Endodermal cell (in vitro differentiated cells): ENCODE measurements around the gene IFNE. TPM values are rescaled to one million over a fixed set of nuclear protein-coding genes. Genes with fewer than 3 reads are reported as not detected.

Source experiments
- DNase-seq: peaks from one replicate; pipeline ENCODE4 v3.0.0-alpha.2; 2017
- H3K27ac ChIP-seq: 2 replicates; pipeline ENCODE4 v1.5.1; 2013; ENCODE audit warnings: mild to moderate bottlenecking, low read depth, low read length, moderate library complexity
- H3K27me3 ChIP-seq: 2 replicates; pipeline ENCODE4 v1.6.1; 2013; ENCODE audit warnings: mild to moderate bottlenecking, low read length, moderate library complexity; ENCODE audit not compliant: insufficient read depth, control insufficient read depth, poor library complexity, severe bottlenecking
- H3K36me3 ChIP-seq: 2 replicates; pipeline ENCODE4 v1.7.0; 2013; ENCODE audit warnings: mild to moderate bottlenecking, low read length, moderate library complexity; ENCODE audit not compliant: control insufficient read depth, insufficient read depth
- H3K4me1 ChIP-seq: one replicate; pipeline ENCODE4 v1.7.0; 2013; ENCODE audit warnings: low read length; ENCODE audit not compliant: control insufficient read depth, insufficient read depth
- H3K4me3 ChIP-seq: 2 replicates; pipeline ENCODE4 v1.5.1; 2013; ENCODE audit warnings: mild to moderate bottlenecking, low read length, moderate library complexity
- H3K9ac ChIP-seq: 2 replicates; pipeline ENCODE4 v1.6.1; 2013; ENCODE audit warnings: mild to moderate bottlenecking, low read length, moderate library complexity; ENCODE audit not compliant: poor library complexity, severe bottlenecking; ENCODE audit errors: extremely low read depth
- H3K9me3 ChIP-seq: 2 replicates; pipeline ENCODE4 v1.6.1; 2013; ENCODE audit warnings: mild to moderate bottlenecking, low read length, moderate library complexity; ENCODE audit not compliant: control insufficient read depth
- H3K27ac Mint-ChIP-seq: 2 replicates; pipeline ENCODE4 v1.8.0; 2020; ENCODE audit warnings: mixed read lengths
- H3K27me3 Mint-ChIP-seq: 2 replicates; pipeline ENCODE4 v1.8.0; 2021; ENCODE audit warnings: mild to moderate bottlenecking, mixed read lengths; ENCODE audit not compliant: insufficient read depth
- H3K36me3 Mint-ChIP-seq: 2 replicates; pipeline ENCODE4 v1.8.0; 2020; ENCODE audit warnings: low read depth, mixed read lengths
- H3K4me1 Mint-ChIP-seq: 2 replicates; pipeline ENCODE4 v1.8.0; 2020; ENCODE audit warnings: mixed read lengths
- H3K4me3 Mint-ChIP-seq: 2 replicates; pipeline ENCODE4 v1.8.0; 2020; ENCODE audit warnings: mild to moderate bottlenecking, moderate library complexity, mixed read lengths
- H3K9me3 Mint-ChIP-seq: 2 replicates; pipeline ENCODE4 v1.8.0; 2020; ENCODE audit warnings: mild to moderate bottlenecking, mixed read lengths
- CTCF ChIP-seq: fragments of 200-600 bp; sonication (generic); conservative IDR thresholded peaks from 2 replicates; pipeline ENCODE4 v1.5.0; 2021; ENCODE audit warnings: antibody characterized with exemption, mild to moderate bottlenecking
- WGBS, 2 experiments: methylation state at CpG; one replicate each; pipeline versions ENCODE4 v1.1.5 to v1.1.7; 2013; ENCODE audit warnings: missing lambda C conversion rate in 2 of 2, mixed read lengths in 1 of 2; ENCODE audit not compliant: insufficient coverage in 1 of 2, insufficient read length in 1 of 2; 5-methylcytosine and 5-hydroxymethylcytosine counted together
- total RNA-seq, 2 donors: library from RNA; stranded (reverse); fragmentation: NEBNext Ultra II Directional in 1 of 2; extraction: Animal tissue kit (Norgen Biotek cat#: 25700) in 1 of 2; gene quantifications; 2 replicates in 1 of 2; 3 replicates in 1 of 2; pipeline ENCODE4 v1.2.1, GENCODE V29; 2021

IFNE gene
- total RNA-seq, 2 donors from 2014 or later, result 1.5 to 2.0 TPM

GRCh38 chr9:21505425-21506179 is 23.5 kb upstream of the IFNE start:
- 92 to 95% methylated on average over 8 to 10 of the region's 10 CpGs for WGBS, 2 experiments
- H3K4me1 Mint-ChIP-seq, result peaks cover 33% of the 10 kb centered on the region
- no peak for DNase-seq
- no peaks in the 10 kb centered on the region for H3K9me3 Mint-ChIP-seq
- Histone ChIP-seq H3K27me3 (no peaks in the 10 kb centered on the region), H3K4me3 (peak overlapping the region; percentile 1), H3K27ac (no peak overlapping the region), H3K4me1 (peaks cover 20% of the 10 kb centered on the region), H3K9ac (no peak overlapping the region), H3K9me3 (no peaks in the 10 kb centered on the region), H3K36me3 (no peaks in the 10 kb centered on the region)
- no peak overlapping the region for H3K27ac Mint-ChIP-seq
- H3K27me3 Mint-ChIP-seq, result no peaks in the 10 kb centered on the region
- TF ChIP-seq CTCF, result no peak
- H3K4me3 Mint-ChIP-seq, result no peak overlapping the region
- peaks cover 5% of the 10 kb centered on the region for H3K36me3 Mint-ChIP-seq

DNA sequence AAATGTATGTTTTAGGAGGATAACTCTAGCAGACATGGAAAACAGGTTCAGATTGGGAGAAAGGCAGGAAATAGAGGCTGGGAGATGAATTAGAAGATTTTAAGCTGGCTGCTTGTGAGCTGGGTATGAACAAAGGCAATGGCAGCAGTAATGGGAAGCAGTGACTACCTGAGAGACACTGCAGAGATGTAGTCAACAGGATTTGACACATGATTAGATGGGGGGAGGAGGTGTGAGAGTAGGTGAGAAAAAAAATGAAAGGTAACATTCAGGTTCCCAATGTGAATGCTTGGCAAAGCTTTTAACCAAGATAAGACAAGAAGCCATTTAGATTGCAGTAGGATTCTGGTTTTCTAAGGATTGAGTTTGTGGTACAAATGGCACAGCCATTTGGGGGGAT is 22.8 kb upstream of the IFNE start:
- peaks cover 2% of the 10 kb centered on the region for H3K36me3 Mint-ChIP-seq

DNA sequence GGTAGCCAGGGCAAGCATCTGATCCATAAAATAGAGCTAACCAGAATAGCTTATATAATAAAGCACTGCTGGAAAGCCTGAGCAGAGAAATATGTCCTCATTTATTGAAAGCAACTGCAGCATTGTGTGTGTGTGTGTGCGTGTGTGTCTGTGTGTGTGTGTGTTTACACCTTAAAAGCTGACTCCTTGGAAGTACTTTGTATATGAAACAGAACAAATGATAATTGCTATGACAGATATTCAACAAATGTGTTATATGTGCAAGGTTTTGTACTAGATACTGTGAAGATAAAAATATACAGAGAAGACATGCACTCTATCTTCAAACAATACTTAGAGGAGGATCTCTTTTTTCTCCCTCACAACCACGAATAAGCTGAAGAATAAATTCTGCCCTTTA is 22.0 kb upstream of the IFNE start:
- Mint-ChIP-seq H3K27ac (no peak overlapping the region), H3K4me1 (peaks cover 26% of the 10 kb centered on the region), H3K36me3 (peaks cover 2% of the 10 kb centered on the region), H3K27me3 (no peaks in the 10 kb centered on the region), H3K4me3 (no peak overlapping the region), H3K9me3 (no peaks in the 10 kb centered on the region)
- Histone ChIP-seq H3K9me3 (no peaks in the 10 kb centered on the region), H3K27ac (no peak overlapping the region), H3K9ac (no peak overlapping the region), H3K36me3 (no peaks in the 10 kb centered on the region), H3K4me1 (peaks cover 20% of the 10 kb centered on the region), H3K4me3 (no peak overlapping the region), H3K27me3 (no peaks in the 10 kb centered on the region)
- DNase-seq, result no peak
- WGBS, 2 experiments, result 88 to 93% methylated on average over 1 to 2 of the region's 2 CpGs
- no peak for TF ChIP-seq CTCF

More for the DNA sequence above, 22.8 kb upstream of the IFNE start:
- Histone ChIP-seq H3K4me1 (peaks cover 20% of the 10 kb centered on the region), H3K27me3 (no peaks in the 10 kb centered on the region), H3K27ac (no peak overlapping the region), H3K4me3 (peak overlapping the region; percentile 8), H3K9ac (no peak overlapping the region), H3K36me3 (no peaks in the 10 kb centered on the region), H3K9me3 (no peaks in the 10 kb centered on the region)
- Mint-ChIP-seq H3K27ac (no peak overlapping the region), H3K27me3 (no peaks in the 10 kb centered on the region), H3K4me1 (peaks cover 27% of the 10 kb centered on the region), H3K4me3 (no peak overlapping the region), H3K9me3 (no peaks in the 10 kb centered on the region)
- TF ChIP-seq CTCF, result no peak
- peak; percentile 80 for DNase-seq
